Small intestine (tissue), 7 donors: ENCODE results near the gene UQCC3. TPM values are rescaled to one million over a fixed set of nuclear protein-coding genes. Genes with fewer than 3 reads are reported as not detected.

ENCODE experiments used
- DNase-seq, 2 donors: peaks; one replicate each; pipeline versions ENCODE4 v3.0.0 to v3.0.0-alpha.2; 2013
- FAIRE-seq: peaks from 2 replicates; lab custom pipeline; 2012; peaks lifted over from hg19 to GRCh38; lab: Jason Lieb, UNC
- H3K27ac ChIP-seq, 3 donors: one replicate each; pipeline ENCODE4 v1.5.1; 2013; ENCODE audit warnings: low read length in 2 of 3, mild to moderate bottlenecking in 2 of 3, control low read depth in 1 of 3, inconsistent platforms in 1 of 3, low read depth in 1 of 3, moderate library complexity in 1 of 3
- H3K27me3 ChIP-seq, 3 donors: one replicate each; pipeline ENCODE4 v1.6.1; 2013; ENCODE audit warnings: low read length in 3 of 3, inconsistent platforms in 1 of 3; ENCODE audit not compliant: control insufficient read depth in 3 of 3, insufficient read depth in 3 of 3
- H3K36me3 ChIP-seq, 3 donors: one replicate each; pipeline ENCODE4 v1.6.1; 2013; ENCODE audit warnings: low read length in 3 of 3, inconsistent platforms in 1 of 3, low read depth in 1 of 3, mild to moderate bottlenecking in 1 of 3, moderate library complexity in 1 of 3; ENCODE audit not compliant: control insufficient read depth in 3 of 3, insufficient read depth in 2 of 3
- H3K4me1 ChIP-seq, 3 donors: one replicate each; pipeline ENCODE4 v1.6.1; 2013; ENCODE audit warnings: low read length in 2 of 3, inconsistent platforms in 1 of 3, low read depth in 1 of 3, mild to moderate bottlenecking in 1 of 3, moderate library complexity in 1 of 3; ENCODE audit not compliant: control insufficient read depth in 3 of 3, insufficient read depth in 2 of 3
- H3K4me3 ChIP-seq, 3 donors: one replicate each; pipeline ENCODE4 v1.5.1; 2013; ENCODE audit warnings: low read length in 3 of 3, control low read depth in 1 of 3, inconsistent platforms in 1 of 3, low read depth in 1 of 3, mild to moderate bottlenecking in 1 of 3, moderate library complexity in 1 of 3
- H3K9me3 ChIP-seq, 2 donors: one replicate each; pipeline ENCODE4 v1.6.1; 2013; ENCODE audit warnings: low read depth in 1 of 2, low read length in 1 of 2; ENCODE audit not compliant: control insufficient read depth in 2 of 2, insufficient read depth in 1 of 2
- WGBS, 3 donors: extraction: QIAGEN DNeasy Blood & Tissue Kit; methylation state at CpG; one replicate each; pipeline ENCODE4 v1.1.7; 2013; 5-methylcytosine and 5-hydroxymethylcytosine counted together
- polyA plus RNA-seq, 4 donors: library from polyadenylated mRNA; stranded (reverse) in 3 of 4; unstranded in 1 of 4; fragments of 200-250 nt in 3 of 4; fragments of 120-200 nt in 1 of 4; gene quantifications; one replicate each; pipeline versions ENCODE4 v1.2.1 to v1.2.3, GENCODE V29; 2013
- donor health status: healthy with polysubstance abuse.
- donor health status: control.
- donor health status: control.
- donor health status: Bipolar disorder and iron deficiency.
- donor health status: healthy.

The UQCC3 gene
- polyA plus RNA-seq, 4 donors: 11.4 to 34.9 (median 23.4) TPM

DNA sequence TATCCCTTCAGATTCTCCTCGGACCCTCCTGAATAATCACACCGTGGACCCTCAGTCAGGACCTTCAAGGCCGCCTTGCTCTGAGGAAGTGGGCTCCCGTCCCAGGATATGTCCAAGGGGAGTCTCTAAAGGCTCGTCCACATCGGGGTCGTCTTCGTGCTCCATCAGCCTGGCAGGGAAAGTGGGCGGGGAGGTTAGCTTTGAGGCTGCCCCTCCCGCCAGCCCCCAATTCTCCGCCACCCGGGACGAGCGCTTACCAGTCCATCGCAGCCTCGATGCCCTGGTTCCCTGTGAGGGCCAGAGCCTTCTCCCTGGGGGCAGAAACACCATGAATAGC lies 6.9 kb downstream of the UQCC3 start:
- peak overlapping the region; percentile 85 to 97 (median 93) for H3K4me3 ChIP-seq
- FAIRE-seq (no peak), DNase-seq (no peak)
- H3K4me1 ChIP-seq: peaks cover 2 to 11% (median 4%) of the 10 kb centered on the region in 3 donors
- peaks cover 2 to 30% (median 3%) of the 10 kb centered on the region in 3 donors for H3K36me3 ChIP-seq
- no peaks in the 10 kb centered on the region for H3K9me3 ChIP-seq
- H3K27me3 ChIP-seq: no peaks in the 10 kb centered on the region
- 2 to 4% (median 3%) methylated on average over 11 to 16 of the region's 16 CpGs for WGBS, 3 donors
- H3K27ac ChIP-seq: peak overlapping the region; percentile 70 to 88 (median 77)

DNA sequence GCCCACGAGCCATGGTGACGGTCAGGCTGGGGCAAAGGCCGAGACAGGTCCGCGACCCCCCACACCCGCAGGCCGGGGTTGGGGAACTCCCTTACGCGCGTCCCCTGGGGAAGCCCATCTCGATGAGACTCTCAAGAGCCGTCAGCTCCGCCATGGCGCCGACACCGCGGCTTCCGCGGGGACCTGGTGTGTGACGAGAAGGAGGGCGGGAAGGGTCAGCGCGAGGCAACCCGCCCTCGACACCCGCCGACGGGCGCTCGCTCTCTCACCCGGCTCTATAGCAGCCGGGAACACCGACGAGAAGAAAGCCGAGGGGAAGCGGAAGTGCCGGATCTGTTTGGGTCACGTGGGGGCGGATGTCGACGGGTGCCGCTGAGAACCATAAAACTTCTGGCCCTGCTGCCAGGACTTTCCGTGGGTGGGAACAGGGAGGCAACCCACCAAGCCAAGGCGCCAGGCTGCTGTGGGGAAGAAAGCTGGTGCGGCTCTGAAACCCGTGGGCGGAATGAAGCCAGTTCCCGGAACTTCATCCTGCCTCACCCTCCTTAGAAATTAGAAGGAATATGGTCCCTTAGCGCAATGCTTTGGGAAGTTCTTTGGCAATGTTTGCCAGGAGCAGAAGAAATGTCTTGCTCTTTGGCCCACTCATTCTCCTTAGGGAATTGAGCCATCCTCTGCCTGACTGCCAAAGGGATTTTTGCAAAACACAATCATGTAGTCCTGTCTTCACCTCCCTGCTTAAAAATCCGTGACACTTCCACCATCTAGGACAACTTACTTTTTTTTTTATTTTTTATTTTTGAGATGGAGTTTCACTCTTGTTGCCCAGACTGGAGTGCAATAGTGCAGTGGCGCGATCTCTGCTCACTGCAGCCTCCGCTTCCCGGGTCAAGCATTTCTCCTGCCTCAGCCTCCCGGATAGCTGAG lies 7.6 kb downstream of the UQCC3 start, which contains the start of gene UBXN1:
Gene UBXN1 (minus strand): TSS at position 304 of the 927 bp plus-strand sequence. CDS start 150 bp downstream, at position 154.
- WGBS, 3 donors: 2 to 7% (median 3%) methylated on average over 50 to 55 of the region's 55 CpGs
- H3K9me3 ChIP-seq: no peaks in the 10 kb centered on the region
- FAIRE-seq (no peak), DNase-seq (peak; percentile 90 to 94)
- H3K27ac ChIP-seq: peak within 1 kb of the TSS; percentile 70 to 88 (median 77)
- peaks cover 2 to 24% (median 3%) of the 10 kb centered on the region in 3 donors for H3K36me3 ChIP-seq
- peaks cover 2 to 10% (median 4%) of the 10 kb centered on the region in 3 donors for H3K4me1 ChIP-seq
- peak within 1 kb of the TSS; percentile 85 to 97 (median 93) for H3K4me3 ChIP-seq
- H3K27me3 ChIP-seq: no peaks in the 10 kb centered on the region

DNA sequence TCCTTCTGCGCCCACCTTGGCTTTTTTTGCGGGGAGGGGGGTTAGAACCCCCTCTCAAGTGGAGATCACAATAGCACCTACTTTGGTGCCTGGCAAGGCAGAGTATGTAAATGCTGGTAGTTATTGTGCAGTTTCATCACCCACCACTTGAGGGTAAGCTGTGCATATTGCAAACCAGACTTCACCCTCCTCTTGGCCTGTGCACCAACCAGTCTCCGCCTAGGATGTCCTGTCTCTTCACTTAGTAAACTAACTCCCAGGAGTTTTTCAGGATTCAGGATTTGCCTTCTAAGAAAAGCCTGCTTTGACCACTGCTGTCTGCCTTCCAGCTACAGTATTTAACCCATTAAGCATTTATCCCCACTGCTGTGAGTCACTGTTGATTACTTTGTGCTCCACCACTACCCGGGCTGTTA lies 9.4 kb downstream of the UQCC3 start:
- Histone ChIP-seq H3K27me3 (no peaks in the 10 kb centered on the region), H3K27ac (peak overlapping the region in 1 of 3 donors; percentile 0), H3K36me3 (peaks cover 2 to 13% (median 3%) of the 10 kb centered on the region in 3 donors), H3K4me1 (peaks cover 2 to 10% (median 4%) of the 10 kb centered on the region in 3 donors), H3K4me3 (no peak overlapping the region), H3K9me3 (no peaks in the 10 kb centered on the region)
- WGBS, 3 donors: 37 to 50% (median 49%) methylated on average over 4 of the region's 4 CpGs
- FAIRE-seq (no peak), DNase-seq (peak; percentile 67 to 70)

DNA sequence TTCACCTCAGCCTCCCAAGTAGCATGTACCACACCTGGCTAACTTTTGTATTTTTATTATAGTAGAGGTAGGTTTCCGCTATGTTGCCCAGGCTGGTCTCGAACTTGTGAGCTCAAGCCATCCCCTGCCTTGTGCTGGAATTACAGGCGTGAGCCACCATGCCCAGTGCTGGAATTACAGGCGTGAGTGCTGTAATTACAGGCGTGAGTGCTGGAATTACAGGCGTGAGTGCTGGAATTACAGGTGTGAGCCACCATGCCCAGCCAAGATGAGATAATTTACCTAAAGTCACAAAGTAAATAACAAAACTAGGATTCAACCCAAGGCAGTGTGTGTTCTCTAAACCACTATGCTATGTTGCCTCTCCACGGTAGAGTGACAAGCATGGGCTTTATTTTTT lies 11.0 kb downstream of the UQCC3 start:
- H3K4me3 ChIP-seq: no peak overlapping the region
- H3K9me3 ChIP-seq: no peaks in the 10 kb centered on the region
- FAIRE-seq (no peak), DNase-seq (no peak)
- no peak overlapping the region for H3K27ac ChIP-seq
- 62 to 82% (median 63%) methylated on average over 7 of the region's 7 CpGs for WGBS, 3 donors
- H3K27me3 ChIP-seq: peaks cover 0 to 7% (median 0%) of the 10 kb centered on the region in 3 donors
- peaks cover 0 to 4% (median 0%) of the 10 kb centered on the region in 3 donors for H3K36me3 ChIP-seq
- H3K4me1 ChIP-seq: peaks cover 2 to 10% (median 4%) of the 10 kb centered on the region in 3 donors

DNA sequence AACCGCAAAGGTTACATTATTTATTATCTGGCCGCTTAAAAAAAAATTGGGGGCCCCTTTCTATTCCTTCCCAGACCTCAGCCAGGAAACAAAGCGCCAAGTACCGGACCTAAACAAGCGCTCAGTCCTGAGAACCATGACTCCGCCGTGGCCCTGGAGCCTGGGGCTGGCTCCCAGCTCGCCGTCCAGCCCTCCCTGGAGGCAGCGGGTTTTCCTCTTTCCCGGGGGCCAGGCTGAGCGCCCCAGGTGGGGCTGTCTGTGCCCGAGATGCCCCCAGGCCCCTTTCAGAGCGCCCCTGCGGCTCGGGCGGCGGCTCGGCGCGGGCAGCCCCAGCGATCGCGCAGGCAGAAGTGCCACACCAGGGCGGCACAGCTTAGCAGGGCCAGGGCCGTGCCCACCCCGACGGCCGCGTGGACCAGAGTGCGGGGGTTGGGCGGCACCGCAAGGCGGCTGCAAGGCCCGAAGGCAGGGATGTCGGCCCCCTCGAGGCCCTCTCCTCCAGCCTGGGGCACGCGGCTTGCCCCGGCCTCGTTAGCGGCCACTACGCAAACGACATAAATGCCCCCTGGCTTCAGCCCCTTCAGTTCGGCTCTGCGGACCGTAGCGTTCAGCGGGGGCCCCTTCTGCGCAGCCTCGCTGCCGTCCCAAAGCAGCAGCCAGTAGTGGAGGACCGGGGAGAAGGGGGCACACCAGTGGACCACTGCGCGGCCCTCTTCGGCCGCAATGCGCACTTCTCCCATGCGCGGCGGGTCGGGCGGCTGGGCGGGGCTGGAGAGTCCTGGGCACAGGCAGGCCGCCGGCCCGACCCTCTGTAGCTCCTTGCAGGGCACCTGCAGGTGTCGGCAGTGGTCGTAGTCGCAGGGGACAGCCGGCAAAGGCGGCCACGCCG lies 16.3 kb downstream of the UQCC3 start:
- Histone ChIP-seq H3K27me3 (peaks cover 0 to 22% (median 0%) of the 10 kb centered on the region in 3 donors), H3K4me1 (peaks cover 0 to 14% (median 4%) of the 10 kb centered on the region in 3 donors), H3K4me3 (peak overlapping the region in 2 of 3 donors; percentile 33 to 35), H3K9me3 (no peaks in the 10 kb centered on the region), H3K27ac (peak overlapping the region in 1 of 3 donors; percentile 17), H3K36me3 (peaks cover 0 to 37% (median 15%) of the 10 kb centered on the region in 3 donors)
- FAIRE-seq (no peak), DNase-seq (peak in 1 of 2 donors; percentile 43)
- WGBS, 3 donors: 23 to 37% (median 33%) methylated on average over 61 to 74 of the region's 74 CpGs

DNA sequence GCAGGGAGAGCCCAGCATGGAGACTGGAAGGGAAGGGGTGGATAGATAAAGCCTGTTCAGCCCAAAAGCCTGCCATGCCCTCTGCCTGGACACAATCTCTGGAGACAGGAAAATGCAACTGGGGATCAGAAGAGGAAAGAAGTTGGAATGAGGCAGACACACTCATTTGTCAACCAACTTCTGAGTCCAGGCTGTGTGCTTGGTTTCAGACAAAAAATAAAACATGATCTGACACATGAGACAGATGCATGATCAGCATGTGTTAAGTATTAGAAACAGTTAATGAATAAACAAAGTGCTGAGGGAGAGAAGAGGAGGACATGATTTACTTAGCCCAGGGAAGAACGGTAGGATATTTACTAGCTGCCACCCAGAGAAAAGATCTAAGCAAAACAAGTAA lies 17.0 kb downstream of the UQCC3 start:
- Histone ChIP-seq H3K27ac (peak overlapping the region in 2 of 3 donors; percentile 0 to 67), H3K4me3 (peak overlapping the region in 1 of 3 donors; percentile 33), H3K36me3 (peaks cover 0 to 43% (median 15%) of the 10 kb centered on the region in 3 donors), H3K27me3 (peaks cover 0 to 22% (median 0%) of the 10 kb centered on the region in 3 donors), H3K4me1 (peaks cover 0 to 14% (median 4%) of the 10 kb centered on the region in 3 donors), H3K9me3 (no peaks in the 10 kb centered on the region)
- no peak for FAIRE-seq
- no peak for DNase-seq
- WGBS, 3 donors: 44 to 50% (median 47%) methylated on average over 1 of the region's 1 CpG

DNA sequence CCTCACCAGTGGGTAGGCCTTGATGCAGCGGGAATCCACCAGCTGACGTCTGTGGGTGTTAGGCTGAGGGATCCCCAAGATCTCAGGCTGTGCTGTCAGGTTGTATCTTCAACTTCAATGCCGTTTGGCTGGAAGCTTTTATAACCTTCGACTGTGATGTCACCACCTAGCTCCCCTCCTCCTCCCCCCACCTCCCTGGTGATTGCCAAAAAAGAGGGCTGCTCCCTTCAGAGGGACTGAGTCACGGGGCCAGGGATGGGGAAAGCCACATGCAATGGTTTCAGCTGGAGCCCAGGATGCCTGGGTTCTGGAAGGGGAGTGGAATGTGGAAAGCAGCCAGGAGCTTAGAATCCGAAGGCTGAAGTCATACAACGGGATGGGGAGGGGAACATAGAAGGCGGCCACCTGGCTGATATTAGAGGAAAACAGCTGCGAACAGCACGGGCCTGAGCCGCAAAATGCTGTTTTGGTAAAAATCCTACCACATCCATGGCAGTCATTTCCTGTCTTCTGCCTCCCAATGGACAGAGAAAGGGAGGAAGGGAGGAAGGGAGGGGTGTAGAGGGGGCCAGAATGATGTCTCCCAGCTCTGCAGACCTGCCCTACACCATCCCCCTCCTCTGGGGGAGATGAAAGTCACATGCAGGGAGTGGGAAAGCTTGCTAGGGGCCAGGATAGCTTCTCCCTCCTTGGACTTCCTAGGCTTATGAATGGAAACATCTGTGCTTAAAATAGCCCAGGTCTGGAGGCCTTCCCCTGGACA lies 18.1 kb downstream of the UQCC3 start, which contains the start of gene LRRN4CL:
Gene LRRN4CL (minus strand): TSS at position 110 of the 763 bp plus-strand sequence. CDS start 1,022 bp downstream, outside the sequence.
- DNase-seq: peak in 1 of 2 donors; percentile 36
- Histone ChIP-seq H3K4me3 (peak within 1 kb of the TSS in 1 of 3 donors; percentile 33), H3K27ac (peak within 1 kb of the TSS in 2 of 3 donors; percentile 67 to 76), H3K4me1 (peaks cover 0 to 14% (median 4%) of the 10 kb centered on the region in 3 donors), H3K36me3 (peaks cover 0 to 54% (median 15%) of the 10 kb centered on the region in 3 donors), H3K9me3 (no peaks in the 10 kb centered on the region), H3K27me3 (peaks cover 0 to 22% (median 0%) of the 10 kb centered on the region in 3 donors)
- no peak for FAIRE-seq
- 45 to 52% (median 47%) methylated on average over 11 of the region's 11 CpGs for WGBS, 3 donors
